ENCODE data around the gene CLIC1. TPM values are rescaled to one million over a fixed set of nuclear protein-coding genes. Genes with fewer than 3 reads are reported as not detected.

CLIC1 gene
- 210 and 234 TPM in 2 replicates for total RNA-seq (2014; rRNA removed; shearing (Covaris generic))

DNA sequence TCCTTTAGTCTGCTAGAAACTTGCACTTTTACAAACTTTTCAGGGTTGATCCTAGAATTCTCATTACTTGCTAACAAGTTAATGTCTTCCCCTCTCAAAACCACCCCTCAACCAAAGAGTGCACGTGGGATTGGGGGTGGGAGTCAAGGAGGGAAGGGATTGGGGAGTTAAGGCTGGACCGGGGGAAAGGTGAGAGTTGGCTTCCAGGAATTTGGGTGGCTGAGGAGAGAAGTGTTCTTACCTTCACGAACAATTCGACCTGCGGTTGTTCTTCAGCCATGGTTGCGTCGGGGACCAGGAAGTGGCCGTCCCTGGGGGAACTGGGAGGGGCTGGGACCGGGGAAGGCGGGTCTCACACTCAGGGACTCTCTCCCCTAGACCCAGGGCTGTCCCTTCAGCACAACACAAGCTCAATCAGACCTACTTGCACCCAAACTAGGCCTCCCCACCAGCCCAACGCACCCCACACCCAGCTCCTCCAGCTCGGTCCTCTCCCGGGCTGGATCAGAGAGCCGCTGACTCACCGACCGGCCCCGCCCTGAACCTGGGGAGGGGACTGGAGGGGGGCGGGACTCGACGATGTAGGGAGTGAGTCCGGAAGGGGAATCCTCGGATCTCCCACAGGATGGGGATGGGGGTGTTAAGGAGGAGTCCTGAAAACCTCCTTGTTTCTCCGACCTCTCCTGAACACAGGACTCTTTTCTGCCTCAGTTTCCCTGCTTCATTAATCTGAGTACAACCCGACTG is at the start of gene CLIC1:
Gene CLIC1 (minus strand): TSS at position 510 of the 747 bp plus-strand sequence. CDS start 230 bp downstream, at position 280.
- no peaks in the 10 kb centered on the region for H3K9me3 ChIP-seq (replicated peaks)
- H3K27me3 ChIP-seq, result no peaks in the 10 kb centered on the region
- peak; percentile 84 to 85 for DNase-seq
- peaks cover 23% of the 10 kb centered on the region for H3K4me1 ChIP-seq
- peaks cover 30% of the 10 kb centered on the region for H3K36me3 ChIP-seq
- peak within 1 kb of the TSS; percentile 63 for H3K4me3 ChIP-seq
- peak within 1 kb of the TSS; percentile 70 for H3K27ac ChIP-seq

DNA sequence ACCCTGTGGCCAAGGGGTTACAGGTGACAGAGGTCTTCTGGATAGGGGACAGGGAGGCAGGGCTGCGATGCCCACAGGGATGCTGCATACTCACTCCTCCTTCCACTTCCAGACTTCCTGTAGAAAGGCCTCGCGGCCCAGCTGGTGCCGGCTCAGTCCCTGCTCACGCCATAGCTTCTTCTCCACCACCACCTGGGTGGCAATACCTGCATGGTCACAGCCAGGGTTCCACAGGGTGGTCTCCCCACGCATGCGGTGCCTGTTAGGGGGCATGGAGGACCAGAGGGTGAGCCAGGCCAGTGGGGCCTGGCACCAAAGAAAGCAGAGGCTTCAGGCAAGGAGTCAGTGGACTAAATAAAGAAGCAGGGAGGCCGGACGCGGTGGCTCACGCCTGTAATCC is 49.1 kb upstream of the CLIC1 start:
- Histone ChIP-seq H3K36me3 (peaks cover 40% of the 10 kb centered on the region), H3K4me3 (no peak overlapping the region), H3K27ac (no peak overlapping the region)

GRCh38 chr6:31784098-31784925 is 48.0 kb upstream of the CLIC1 start:
- no peaks in the 10 kb centered on the region for H3K4me1 ChIP-seq
- no peak for DNase-seq
- no peak overlapping the region for H3K27ac ChIP-seq
- H3K36me3 ChIP-seq, result peaks cover 37% of the 10 kb centered on the region
- H3K4me3 ChIP-seq, result no peak overlapping the region
- no peaks in the 10 kb centered on the region for H3K9me3 ChIP-seq (replicated peaks)
- no peaks in the 10 kb centered on the region for H3K27me3 ChIP-seq

More for the DNA sequence above, 49.1 kb upstream of the CLIC1 start:
- Histone ChIP-seq H3K27me3 (no peaks in the 10 kb centered on the region), H3K4me1 (no peaks in the 10 kb centered on the region), H3K9me3 (replicated peaks) (no peaks in the 10 kb centered on the region)
- no peak for DNase-seq

DNA sequence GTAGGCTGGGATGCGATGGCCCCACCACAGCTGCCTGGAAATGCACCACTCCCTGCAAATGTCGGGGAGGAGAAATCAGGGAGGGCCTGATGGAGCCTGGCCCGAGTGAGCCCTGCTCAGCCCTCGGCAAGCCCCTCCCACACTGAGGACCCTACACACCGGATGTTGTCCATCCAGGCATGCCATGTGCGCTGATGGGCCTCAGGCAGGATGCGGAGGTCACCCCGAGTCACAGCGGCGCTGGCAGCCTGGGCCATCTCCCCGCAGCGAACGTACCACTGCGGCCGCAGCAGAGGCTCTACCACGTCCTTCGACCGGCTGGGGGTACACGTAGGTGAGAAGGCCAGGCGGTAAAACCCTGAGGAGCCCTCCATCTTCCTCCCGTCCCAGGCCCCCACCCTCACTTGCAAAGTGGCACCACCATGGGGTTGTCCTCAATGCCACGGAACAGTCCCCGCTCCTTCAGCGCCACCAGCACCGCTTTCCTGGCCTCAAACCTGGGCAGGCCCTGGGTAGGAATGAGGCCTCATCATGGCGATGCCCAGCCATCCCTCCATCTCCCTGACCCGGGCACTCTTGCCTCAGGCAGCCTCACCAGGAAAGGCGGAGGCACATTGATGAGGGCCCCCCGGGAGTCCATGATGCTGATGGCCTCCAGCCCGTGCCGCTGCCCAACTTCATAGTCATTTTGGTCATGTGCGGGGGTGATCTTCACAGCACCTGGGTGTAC is 46.0 kb upstream of the CLIC1 start:
- Histone ChIP-seq H3K9me3 (replicated peaks) (no peaks in the 10 kb centered on the region), H3K4me3 (no peak overlapping the region), H3K36me3 (peaks cover 31% of the 10 kb centered on the region), H3K4me1 (no peaks in the 10 kb centered on the region; the same call in 1 of the 2 replicates), H3K27ac (no peak overlapping the region), H3K27me3 (no peaks in the 10 kb centered on the region)
- DNase-seq, result no peak

DNA sequence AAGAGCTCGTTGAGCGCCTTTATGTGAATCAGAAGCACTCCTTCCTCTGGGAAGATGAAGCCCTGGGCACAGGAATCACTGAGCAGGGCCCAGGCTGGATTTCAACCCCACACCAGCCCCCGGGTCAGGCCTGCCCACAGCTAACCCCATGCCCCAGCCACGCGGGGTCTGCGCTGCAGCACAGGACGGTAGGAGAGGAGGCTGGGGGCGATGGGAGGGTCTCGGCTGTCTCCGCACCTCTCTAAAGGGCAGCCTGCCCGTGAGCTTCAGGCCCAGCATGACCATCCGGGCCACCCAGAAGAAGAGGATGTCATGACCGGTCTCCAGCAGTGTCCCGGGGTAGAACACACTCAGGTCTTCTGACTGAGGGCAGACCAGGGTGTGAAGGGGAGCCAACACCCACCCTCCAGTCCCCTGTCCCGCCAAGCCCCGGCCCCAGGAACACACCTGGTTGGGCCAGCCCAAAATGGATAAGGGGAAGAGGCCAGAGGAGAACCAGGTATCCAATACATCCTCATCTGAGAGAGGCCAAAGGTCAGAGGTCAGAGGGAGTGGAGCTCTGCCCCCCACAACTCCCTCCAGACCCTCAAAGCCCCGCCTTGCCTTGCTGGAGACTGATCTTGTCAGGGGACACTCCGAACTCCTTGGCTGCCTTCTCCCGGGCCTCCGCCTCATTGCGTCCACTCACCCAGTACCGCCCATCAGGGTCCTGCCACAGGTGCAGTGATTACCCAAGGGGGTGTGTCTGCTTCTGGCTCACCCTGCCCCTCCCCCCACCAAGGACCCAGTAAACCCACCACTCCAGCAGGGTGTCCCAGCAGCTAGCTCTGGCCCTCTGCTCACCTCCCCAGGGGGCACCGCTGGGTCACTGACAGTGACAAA is 45.2 kb upstream of the CLIC1 start:
- Histone ChIP-seq H3K9me3 (replicated peaks) (no peaks in the 10 kb centered on the region), H3K27ac (no peak overlapping the region), H3K27me3 (no peaks in the 10 kb centered on the region), H3K4me3 (no peak overlapping the region), H3K36me3 (peaks cover 31% of the 10 kb centered on the region), H3K4me1 (peaks cover 3% of the 10 kb centered on the region; the same call in 1 of the 2 replicates)
- no peak for DNase-seq

GRCh38 chr6:31780507-31781243 is 44.3 kb upstream of the CLIC1 start:
- H3K4me3 ChIP-seq, result no peak overlapping the region
- no peaks in the 10 kb centered on the region for H3K9me3 ChIP-seq (replicated peaks)
- peaks cover 3% of the 10 kb centered on the region; the same call in 1 of the 2 replicates for H3K4me1 ChIP-seq
- no peak for DNase-seq
- H3K27ac ChIP-seq, result no peak overlapping the region
- no peaks in the 10 kb centered on the region for H3K27me3 ChIP-seq
- H3K36me3 ChIP-seq, result peaks cover 31% of the 10 kb centered on the region

GRCh38 chr6:31779908-31780307 is 43.6 kb upstream of the CLIC1 start:
- DNase-seq, result no peak
- no peak overlapping the region for H3K27ac ChIP-seq
- H3K27me3 ChIP-seq, result no peaks in the 10 kb centered on the region
- H3K9me3 ChIP-seq (replicated peaks), result no peaks in the 10 kb centered on the region
- H3K4me1 ChIP-seq, result peaks cover 3% of the 10 kb centered on the region; the same call in 1 of the 2 replicates
- H3K36me3 ChIP-seq, result peaks cover 30% of the 10 kb centered on the region
- H3K4me3 ChIP-seq, result no peak overlapping the region

DNA sequence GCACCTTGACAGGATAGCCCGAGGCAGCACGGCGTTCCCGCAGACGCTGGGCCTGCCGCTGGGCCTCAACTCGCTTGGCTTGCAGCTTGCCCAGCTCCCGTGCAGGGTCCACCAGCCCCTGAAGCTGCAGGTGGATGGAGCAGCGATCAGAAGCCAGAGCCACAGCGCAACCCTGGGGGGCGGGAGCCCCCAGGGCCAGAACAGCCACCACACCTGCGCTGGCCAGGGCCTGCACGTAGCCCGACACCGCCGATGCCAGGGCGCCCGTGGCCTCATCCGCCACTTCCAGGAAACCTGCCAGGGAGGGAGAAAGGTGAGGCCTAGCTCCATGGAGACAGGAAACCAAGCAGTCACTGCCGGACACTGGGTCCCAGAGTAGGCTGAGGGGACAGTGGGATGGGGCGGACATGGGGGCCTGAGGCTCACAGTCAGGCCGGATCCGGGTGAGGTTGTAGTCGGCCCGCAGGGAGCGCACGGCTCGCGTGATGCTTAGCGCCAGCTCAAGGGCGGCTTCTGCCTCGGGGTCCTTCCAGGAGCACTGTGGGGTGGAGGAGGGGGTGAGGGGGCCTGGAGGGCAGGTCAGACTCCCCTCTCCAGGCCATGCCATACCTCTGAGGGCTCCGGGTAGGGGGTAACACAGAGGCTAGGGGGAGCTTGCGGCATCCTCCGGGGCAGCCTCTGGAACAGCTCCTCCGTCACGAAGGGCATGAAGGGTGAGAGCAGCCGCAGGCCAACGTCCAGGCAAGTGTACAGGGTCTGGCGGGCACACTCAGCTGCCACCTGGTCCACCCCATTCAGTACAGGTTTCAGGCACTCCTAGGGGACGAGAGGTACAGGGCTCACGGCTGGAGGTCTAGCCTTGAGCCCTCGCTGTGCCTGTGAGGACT is 42.9 kb upstream of the CLIC1 start:
- no peak for DNase-seq
- peaks cover 3% of the 10 kb centered on the region; the same call in 1 of the 2 replicates for H3K4me1 ChIP-seq
- H3K27me3 ChIP-seq, result no peaks in the 10 kb centered on the region
- no peaks in the 10 kb centered on the region for H3K9me3 ChIP-seq (replicated peaks)
- no peak overlapping the region for H3K4me3 ChIP-seq
- no peak overlapping the region for H3K27ac ChIP-seq
- peaks cover 26% of the 10 kb centered on the region for H3K36me3 ChIP-seq

DNA sequence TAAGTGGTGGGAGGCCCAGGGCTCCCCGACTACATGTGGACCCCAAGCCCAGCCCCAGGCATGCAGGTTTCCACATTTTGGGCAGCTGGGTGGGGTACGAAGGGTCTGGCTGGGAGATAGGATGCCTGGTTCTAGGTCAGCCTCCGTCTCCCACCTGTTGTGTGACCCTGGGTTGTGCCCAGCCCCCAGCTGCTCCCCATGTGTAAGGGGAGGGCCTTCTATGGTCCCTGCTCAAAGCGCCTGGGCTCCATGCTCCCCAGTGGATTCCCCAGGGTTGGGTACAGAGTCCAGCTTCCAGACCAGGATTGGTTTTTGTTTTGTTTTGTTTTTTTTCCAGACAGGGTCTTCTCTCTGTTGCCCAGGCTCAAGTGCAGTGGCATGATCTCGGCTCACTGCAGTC is 41.9 kb upstream of the CLIC1 start:
- Histone ChIP-seq H3K27me3 (no peaks in the 10 kb centered on the region), H3K4me1 (peaks cover 3% of the 10 kb centered on the region; the same call in 1 of the 2 replicates), H3K4me3 (no peak overlapping the region), H3K9me3 (replicated peaks) (no peaks in the 10 kb centered on the region), H3K27ac (no peak overlapping the region), H3K36me3 (peaks cover 22% of the 10 kb centered on the region)
- no peak for DNase-seq

GRCh38 chr6:31777667-31778050 is 41.3 kb upstream of the CLIC1 start:
- peaks cover 3% of the 10 kb centered on the region; the same call in 1 of the 2 replicates for H3K4me1 ChIP-seq
- H3K27ac ChIP-seq, result no peak overlapping the region
- no peak overlapping the region for H3K4me3 ChIP-seq
- DNase-seq, result no peak
- no peaks in the 10 kb centered on the region for H3K27me3 ChIP-seq
- no peaks in the 10 kb centered on the region for H3K9me3 ChIP-seq (replicated peaks)
- H3K36me3 ChIP-seq, result peaks cover 18% of the 10 kb centered on the region

GRCh38 chr6:31776989-31777666 is 40.8 kb upstream of the CLIC1 start, which contains the start of gene VWA7:
VWA7 (minus strand) TSS chr6:31777328; CDS start chr6:31776779, 549 bp downstream.
- DNase-seq, result peak; percentile 45 to 51
- Histone ChIP-seq H3K27ac (no peak within 1 kb of the TSS), H3K27me3 (no peaks in the 10 kb centered on the region), H3K36me3 (peaks cover 15% of the 10 kb centered on the region), H3K4me1 (peaks cover 3% of the 10 kb centered on the region; the same call in 1 of the 2 replicates), H3K9me3 (replicated peaks) (no peaks in the 10 kb centered on the region), H3K4me3 (no peak within 1 kb of the TSS)

- H3K4me1 ChIP-seq, result peaks cover 3% of the 10 kb centered on the region; the same call in 1 of the 2 replicates
- H3K9me3 ChIP-seq (replicated peaks), result no peaks in the 10 kb centered on the region
- H3K27me3 ChIP-seq, result no peaks in the 10 kb centered on the region
- no peak overlapping the region for H3K4me3 ChIP-seq
- H3K36me3 ChIP-seq, result peaks cover 15% of the 10 kb centered on the region
- H3K27ac ChIP-seq, result no peak overlapping the region
- DNase-seq, result no peak
These were observed 40.2 kb upstream of the CLIC1 start for GRCh38 chr6:31776485-31776988.
